Measurements from ENCODE around the gene NDOR1.

GRCh38 chr9:137235424-137236237 lies 30.1 kb downstream of the NDOR1 start:
- TF ChIP-seq CTCF (conservative IDR thresholded peaks at IDR 0.05) (no peak), EZH2 (IDR thresholded peaks at IDR 0.05; ENCODE audit: low read depth) (no peak)
